GM12872 (cell line): ENCODE results near the gene SFRP4.

Experiments used
- CTCF ChIP-seq: IDR thresholded peaks from 3 replicates; pipeline ENCODE4 v1.5.1; 2011; ENCODE audit warnings: low read depth, mild to moderate bottlenecking, low read length, moderate library complexity; ENCODE audit not compliant: insufficient read depth

The SFRP4 gene

GRCh38 chr7:37947941-37948210 is 31.3 kb upstream of the SFRP4 start:
- TF ChIP-seq CTCF, result no peak

DNA sequence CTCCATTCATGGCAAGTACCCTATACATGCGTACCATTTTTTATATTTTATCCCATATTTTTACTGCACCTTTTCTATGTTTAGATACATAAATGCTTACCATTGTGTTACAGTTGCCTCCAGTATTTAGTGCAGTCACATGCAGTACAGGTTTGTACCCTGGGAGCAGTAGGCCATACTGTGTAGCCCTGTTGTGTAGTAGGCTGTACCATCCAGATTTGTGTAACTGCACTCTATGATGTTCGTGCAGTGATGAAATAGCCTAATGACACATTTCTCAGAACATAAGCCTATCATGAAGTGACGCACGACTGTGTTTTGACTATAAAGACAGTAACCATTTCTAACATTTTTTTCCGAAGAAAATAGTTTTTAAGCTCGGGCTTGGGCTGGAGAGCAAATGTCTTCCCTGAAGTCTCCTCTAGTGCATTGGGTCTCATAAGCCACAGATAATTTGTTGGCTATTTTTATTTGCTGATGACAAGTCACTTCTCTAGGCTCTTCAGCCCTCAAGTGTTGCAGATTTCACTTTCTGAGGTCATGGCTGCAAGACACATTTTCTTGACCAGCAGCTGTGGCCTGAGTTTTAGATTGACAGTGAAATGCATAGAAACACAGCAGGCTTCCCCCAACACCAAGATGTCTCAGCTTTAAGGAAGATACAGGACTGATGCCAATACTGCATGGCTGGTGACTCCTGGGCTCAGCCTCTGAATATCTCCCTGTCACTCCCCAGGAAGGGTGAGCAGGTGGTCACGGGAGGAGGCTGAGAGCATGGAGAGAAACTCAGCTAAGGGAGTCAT is 30.7 kb upstream of the SFRP4 start:
- no peak for TF ChIP-seq CTCF

DNA sequence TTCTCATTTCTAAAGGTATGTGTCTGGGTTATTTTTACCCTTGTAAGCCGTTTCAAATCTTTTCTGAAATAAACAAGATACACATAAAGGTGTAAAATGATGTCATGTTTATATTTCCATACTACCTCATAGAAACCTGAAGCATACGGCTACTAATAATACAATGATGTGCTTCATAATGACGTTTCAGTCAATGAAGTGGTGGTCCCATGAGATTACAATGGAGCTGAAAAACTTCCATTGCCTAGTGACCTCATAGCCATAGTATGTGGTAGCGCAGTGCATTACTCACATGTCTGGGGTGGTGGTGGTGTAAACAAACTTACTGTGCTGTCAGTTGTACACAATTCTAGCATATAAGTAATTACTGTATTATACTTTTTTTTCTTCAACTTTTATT is 28.7 kb upstream of the SFRP4 start:
- no peak for TF ChIP-seq CTCF

- TF ChIP-seq CTCF, result no peak
Measured at GRCh38 chr7:37944737-37945054, 28.1 kb upstream of the SFRP4 start.

DNA sequence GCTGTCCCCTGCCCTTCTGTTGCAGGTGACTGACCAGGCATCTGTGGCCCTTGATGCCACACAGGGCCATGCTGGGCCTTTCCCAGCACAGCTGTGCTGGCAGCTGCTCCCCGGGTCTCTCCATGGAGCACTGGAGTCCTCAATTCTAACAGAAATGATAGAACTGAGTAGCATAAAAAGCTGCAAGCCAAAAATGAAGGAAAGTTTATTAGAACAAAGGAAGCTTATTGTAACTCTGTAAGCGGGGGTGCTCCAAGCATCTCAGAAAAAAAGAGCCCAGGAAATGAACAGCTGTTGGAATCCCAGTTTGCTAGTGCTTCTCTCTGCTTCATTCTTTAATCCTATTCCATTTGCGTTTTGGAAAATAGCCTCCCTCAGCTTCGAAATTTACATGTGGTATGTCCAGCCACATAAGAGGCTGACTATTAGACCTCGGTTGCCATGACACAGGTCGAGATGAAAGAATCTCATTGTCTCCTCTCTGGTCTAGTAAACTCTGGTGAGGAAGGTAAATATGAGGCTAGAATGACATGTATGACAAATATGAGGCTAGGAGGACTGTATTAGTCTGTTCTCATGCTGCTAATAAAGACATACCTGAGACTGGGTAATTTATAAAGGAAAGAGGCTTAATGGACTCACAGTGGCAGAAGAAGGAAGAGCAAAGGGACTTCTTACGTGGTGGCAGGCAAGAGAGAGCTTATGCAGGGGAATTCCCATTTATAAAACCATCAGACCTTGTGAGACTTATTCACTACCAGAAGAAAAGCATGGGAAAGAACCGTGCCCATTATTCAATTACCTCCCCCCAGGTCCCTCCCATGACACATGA is 27.5 kb upstream of the SFRP4 start:
- no peak for TF ChIP-seq CTCF

DNA sequence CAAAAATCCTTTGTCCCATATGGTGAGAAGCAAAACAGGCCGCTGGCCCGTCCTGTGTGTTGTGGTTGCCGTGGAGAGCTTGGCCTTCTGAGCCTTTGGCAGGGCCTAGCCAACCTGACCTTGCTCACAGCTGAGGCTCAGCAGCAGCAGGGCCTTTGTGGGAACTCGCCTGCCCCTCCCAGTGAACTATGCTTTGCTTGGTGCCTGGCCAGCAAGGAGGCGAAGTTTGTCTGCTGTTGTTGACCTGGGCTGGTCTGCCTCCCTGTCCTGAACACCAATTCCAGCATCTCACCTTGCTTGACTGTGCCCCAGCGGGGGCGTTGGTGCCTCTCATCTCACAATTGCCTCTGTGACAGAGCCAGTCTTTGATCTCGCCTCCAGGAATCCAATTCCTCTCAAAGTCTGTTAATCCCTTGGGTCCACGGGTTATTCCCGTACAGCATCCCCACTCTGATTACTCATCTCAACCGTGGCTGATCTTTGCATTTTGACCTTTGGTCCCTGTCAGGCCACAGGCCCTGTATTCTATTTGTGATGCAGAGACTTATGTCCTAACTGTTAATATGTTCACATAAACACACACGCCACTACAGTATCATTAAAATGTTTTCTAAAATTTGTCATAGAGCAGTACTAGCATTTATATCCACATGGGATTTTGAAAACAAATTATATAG is 26.5 kb upstream of the SFRP4 start:
- TF ChIP-seq CTCF, result no peak

- TF ChIP-seq CTCF, result no peak
Measured at GRCh38 chr7:37933018-37933566, 16.5 kb upstream of the SFRP4 start.
